ENCODE results near the gene CCDC149.

Gene CCDC149

DNA sequence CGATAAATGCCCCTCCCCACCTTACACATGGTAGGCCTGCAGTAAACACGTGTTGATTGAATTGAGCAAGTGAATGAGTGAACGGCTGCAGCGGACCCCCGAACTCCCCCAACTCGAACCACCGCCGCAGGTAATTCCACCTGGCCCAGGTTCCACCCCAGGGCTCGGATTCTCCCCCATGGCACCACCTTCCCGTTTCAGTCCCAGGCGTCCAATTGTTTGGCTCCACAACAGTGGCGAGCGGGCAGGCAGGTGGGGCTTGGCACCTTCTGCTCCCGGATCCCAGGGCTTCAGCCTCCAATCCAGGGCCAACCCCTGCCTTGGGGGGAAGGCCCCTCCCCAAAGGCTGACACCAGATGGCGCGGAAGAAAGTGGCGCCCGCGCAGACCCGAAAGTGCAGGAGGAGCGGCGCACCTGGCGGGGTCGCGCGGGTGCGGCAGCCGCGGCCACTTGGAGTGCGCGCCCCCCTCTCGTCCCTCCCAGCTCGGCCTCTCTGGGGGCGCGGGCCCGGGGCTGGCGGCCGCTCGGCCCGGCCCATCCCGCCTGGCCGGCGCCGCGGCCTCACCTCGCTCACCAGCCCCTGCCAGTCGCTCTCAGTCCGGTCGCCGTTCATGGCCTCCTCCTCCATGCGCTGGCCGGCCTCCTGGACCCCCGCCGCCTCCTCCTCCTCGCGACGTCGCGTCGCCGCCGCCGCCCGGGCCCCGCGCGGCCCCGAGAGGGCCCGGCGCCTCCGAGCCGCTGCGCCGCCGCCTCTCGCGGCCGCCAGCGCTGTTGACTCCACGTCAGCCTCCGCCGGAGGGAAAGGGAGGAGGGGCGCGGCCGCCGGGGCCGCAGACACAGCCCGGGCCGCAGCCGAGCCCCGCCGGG, at the start of gene CCDC149:
Gene CCDC149 (minus strand): TSS at position 791 of the 867 bp plus-strand sequence. CDS start 178 bp downstream, at position 613.
- DNase-seq (ENCODE audit: extremely low read depth in 1 of 2, low read depth in 1 of 2): no peak

GRCh38 chr4:24957886-24958285, 45.0 kb upstream of the CCDC149 start:
- DNase-seq (ENCODE audit: extremely low read depth in 1 of 2, low read depth in 1 of 2): no peak

DNA sequence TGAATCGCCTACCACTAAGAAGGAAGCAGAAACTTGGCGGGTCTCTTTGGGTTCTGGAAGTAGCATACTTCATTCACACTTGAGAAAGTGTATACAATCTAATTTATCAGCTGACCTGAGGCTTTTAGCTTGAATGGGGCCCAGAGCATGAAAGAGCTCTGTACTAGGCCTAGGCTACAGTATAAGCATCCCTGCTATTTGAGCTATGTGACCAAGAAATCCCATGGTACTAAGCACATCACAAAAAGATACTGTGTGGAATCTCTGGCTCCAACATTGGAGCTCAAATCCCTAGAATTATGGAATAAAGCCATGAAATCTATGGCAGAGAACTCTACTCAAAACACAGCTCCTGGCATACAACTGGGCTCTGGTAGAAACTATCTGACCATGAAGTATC, 43.9 kb upstream of the CCDC149 start:
- DNase-seq (ENCODE audit: extremely low read depth in 1 of 2, low read depth in 1 of 2): no peak

- no peak for DNase-seq (ENCODE audit: extremely low read depth in 1 of 2, low read depth in 1 of 2)
Observed at GRCh38 chr4:24956091-24956490, 43.2 kb upstream of the CCDC149 start.

DNA sequence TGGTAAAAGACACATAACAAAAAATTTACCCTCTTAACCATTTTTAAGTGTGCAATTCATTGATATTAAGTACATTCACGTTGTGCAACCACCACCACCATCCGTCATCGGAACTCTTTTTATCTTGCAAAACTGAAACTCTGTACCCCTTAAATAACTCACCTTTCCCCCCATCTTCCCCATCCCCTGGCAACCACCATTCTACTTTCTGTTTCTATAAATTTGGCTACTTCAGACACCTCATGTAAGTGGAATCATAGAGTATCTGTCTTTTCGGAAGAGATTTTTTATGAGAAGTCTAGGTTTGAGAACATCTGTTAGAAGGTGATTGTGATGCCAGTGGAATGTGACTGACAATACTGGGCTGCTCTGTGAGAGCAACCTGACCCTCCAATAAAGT, 39.8 kb upstream of the CCDC149 start:
- no peak for DNase-seq (ENCODE audit: extremely low read depth in 1 of 2, low read depth in 1 of 2)

DNA sequence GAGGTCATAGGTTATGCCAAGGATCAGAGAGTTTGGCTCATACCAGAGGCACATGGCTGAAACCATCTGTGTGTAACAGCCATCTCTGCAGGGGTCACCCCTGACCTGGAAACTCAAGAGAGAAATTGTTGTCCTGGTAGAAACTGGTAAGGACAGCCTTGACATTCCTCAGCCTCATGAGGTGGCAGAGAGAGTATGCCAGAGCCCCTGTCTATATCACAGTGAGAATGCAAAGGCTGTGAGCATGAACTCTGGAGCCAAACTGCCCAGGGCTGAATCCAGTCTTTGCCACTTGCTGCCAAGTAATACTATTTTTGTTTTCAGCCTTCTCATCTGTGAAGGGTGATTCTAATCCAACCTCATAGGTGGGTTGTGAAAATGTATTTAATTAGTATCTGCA, 37.1 kb upstream of the CCDC149 start:
- DNase-seq (ENCODE audit: extremely low read depth in 1 of 2, low read depth in 1 of 2): no peak

GRCh38 chr4:24937917-24938281, 25.1 kb upstream of the CCDC149 start:
- DNase-seq (ENCODE audit: extremely low read depth in 1 of 2, low read depth in 1 of 2): no peak

- no peak for DNase-seq (ENCODE audit: extremely low read depth in 1 of 2, low read depth in 1 of 2)
Observed at GRCh38 chr4:24937176-24937916, 24.5 kb upstream of the CCDC149 start.

DNA sequence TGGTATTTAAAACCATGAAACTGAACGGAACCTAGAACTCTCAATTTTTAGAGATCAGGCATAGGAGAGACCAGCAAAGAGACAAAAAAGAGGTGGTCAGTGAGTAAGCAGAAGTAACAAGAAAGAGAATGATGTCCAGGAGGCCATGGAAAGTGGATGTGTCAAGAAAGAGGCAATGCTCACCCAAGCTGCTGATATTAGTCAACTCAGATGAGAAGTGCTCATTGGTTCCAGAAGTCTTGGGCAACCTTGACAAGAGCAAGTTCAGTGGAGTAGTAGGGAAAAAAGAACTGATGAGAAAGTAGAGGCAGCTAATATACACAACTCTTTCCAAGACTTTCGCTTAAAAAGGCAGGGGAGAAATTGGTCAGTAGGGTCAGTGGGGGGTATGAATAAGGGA, 23.0 kb upstream of the CCDC149 start:
- no peak for DNase-seq (ENCODE audit: extremely low read depth in 1 of 2, low read depth in 1 of 2)

DNA sequence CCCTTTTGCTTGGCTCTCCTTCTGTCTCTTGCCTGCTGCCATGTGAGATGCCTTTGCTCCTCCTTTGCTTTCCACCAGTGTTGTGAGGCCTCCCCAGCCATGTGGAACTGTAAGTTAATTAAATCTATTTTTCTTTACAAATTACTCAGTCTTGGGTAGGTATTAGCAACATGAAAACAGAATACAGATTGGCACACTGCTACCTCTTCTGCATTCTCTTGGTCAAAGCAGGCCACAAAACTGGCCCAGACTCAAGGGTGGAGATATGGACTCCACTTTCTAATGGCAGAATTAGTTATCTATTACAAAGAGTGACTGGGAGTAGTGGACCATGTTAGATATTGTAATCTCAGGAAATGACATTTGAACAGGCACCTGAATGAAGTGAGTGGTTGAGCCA, 21.5 kb upstream of the CCDC149 start:
- DNase-seq (ENCODE audit: extremely low read depth in 1 of 2, low read depth in 1 of 2): no peak

DNA sequence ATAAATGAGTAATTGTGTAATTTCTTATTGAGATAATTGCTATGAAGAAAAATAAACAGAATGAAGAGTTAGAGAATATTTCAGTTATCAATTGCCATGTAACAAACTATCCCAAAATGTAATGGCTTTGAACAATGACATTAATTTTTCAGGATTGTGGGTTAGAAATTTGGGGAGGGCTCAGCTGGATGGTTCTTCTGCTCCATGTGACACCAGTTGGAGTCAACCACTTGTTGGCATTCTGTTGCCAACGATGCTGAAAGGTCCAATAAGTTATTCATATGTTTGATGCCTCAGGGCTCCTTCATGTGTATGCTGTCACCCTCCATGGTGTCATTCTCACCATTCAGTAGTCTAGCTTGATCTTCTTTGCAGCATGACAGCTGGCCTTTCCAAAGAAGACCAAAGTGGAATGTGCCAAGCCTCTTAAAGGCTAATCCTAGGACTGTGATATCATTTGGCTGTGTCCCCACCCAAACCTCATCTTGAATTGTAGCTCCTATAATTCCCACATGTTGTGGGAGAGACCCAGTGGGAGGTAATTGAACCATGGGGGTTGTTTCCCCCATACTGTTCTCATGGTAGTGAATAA, 20.9 kb upstream of the CCDC149 start:
- DNase-seq (ENCODE audit: extremely low read depth in 1 of 2, low read depth in 1 of 2): no peak

DNA sequence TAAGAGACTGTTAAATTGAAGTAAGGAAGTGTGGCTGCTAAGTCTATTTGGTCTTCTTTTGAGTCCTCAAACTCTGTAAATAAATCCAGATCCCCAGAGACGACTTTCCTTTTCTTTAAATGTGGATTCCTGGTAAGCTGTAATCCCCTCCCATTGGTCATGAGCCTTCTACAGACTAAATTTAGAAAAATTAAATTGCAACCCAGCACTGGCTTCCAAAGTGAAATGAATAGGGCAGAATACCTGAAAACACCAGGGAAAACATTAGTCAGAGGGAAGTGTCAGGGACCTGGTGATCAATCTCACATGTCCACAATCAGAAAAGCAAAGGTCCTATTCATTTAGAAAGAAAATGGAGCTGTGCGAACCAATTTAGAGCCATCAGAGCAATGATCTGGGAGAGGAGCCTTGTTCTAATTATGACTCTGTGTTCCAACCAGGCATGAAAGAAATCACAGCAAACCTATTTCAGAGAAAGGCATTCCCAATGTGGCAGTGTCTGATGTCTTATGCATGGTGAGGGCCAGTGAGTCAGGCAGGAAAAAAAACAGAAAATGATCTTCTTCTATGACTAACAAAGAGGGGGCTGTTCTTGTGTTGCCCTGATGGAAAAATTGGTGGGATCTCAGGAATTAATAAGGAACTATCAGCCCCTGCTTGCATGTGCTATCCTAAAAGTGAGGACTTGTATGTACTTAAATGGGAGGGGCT, 19.8 kb upstream of the CCDC149 start:
- DNase-seq (ENCODE audit: extremely low read depth in 1 of 2, low read depth in 1 of 2): no peak

DNA sequence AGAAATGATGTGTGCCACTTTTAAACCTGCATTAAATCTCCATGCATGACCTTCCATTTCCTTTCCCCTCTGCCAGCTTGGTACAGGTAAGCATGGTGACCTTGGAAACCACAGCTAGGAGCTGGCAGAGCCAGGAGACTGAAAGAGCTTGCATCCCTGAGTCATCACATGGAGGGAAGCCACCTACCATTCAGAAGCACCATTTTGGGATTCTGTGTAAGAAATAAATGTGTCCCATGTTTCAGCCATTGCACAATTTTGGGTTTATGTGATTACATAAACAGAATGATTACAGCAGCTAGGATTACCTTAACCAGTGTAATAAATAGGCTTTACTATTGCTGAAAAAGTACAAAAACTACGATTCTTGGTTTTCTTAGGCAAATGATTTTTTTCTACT, 17.3 kb upstream of the CCDC149 start:
- no peak for DNase-seq (ENCODE audit: extremely low read depth in 1 of 2, low read depth in 1 of 2)

DNA sequence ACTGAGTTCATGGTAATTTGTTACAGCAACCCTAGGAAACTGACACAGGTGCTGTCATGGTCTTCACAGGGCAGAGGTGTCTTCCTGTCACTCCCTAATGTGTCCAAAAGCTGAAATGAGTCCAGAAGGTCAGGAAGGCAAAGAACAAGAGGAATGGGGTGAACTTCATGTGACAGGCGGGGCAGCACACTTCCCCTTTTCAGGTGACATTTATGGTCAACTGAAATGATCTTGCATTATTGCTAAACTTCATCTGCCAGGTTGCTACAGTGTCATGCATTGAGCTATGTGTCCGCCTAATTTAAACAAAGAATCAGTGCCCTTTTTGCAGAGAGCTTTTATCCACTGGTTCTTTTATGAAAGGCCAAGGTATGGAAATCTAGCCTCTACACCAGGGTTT, 15.9 kb upstream of the CCDC149 start:
- DNase-seq (ENCODE audit: extremely low read depth in 1 of 2, low read depth in 1 of 2): no peak

GRCh38 chr4:24927049-24927448, 14.2 kb upstream of the CCDC149 start:
- DNase-seq (ENCODE audit: extremely low read depth in 1 of 2, low read depth in 1 of 2): no peak

DNA sequence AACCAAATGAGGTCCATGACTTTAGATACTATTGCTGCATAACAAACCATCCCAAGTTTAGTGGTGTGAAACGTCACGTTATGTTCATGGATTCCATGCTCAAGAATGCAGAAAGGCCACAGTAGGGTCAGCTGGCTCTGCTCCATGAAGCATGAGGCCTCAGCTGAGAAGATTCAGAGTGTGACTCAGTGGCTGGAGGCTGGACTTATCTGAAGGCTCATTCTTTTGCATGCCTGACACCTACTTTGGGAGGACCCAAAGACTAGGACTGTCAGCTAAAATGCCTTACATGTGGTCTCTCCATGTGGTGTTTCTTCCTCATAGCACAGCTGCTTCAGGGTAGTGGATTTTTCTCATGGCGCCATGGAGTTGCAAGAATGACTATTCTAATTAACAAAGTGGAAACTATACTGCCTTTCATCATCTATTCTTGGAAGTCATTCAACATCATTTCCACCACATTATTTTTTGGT, 11.5 kb upstream of the CCDC149 start:
- no peak for DNase-seq (ENCODE audit: extremely low read depth in 1 of 2, low read depth in 1 of 2)

- no peak for DNase-seq (ENCODE audit: extremely low read depth in 1 of 2, low read depth in 1 of 2)
Observed at GRCh38 chr4:24923550-24923949, 10.7 kb upstream of the CCDC149 start.

- DNase-seq (ENCODE audit: extremely low read depth in 1 of 2, low read depth in 1 of 2): no peak
Observed at GRCh38 chr4:24923002-24923401, 10.2 kb upstream of the CCDC149 start.

- no peak for DNase-seq (ENCODE audit: extremely low read depth in 1 of 2, low read depth in 1 of 2)
Observed at GRCh38 chr4:24922416-24922815, 9.6 kb upstream of the CCDC149 start.

- DNase-seq (ENCODE audit: extremely low read depth in 1 of 2, low read depth in 1 of 2): no peak
Observed at GRCh38 chr4:24921491-24921890, 8.6 kb upstream of the CCDC149 start.

GRCh38 chr4:24920008-24920407, 7.2 kb upstream of the CCDC149 start:
- no peak for DNase-seq (ENCODE audit: extremely low read depth in 1 of 2, low read depth in 1 of 2)

Data from stimulated activated CD8-positive, alpha-beta memory T cell treated with anti-CD3 and anti-CD28 coated beads, Interleukin-7, amount 100 ng/mL, for 48 hours (primary cell).